LNCAP (cell line): Measurements from ENCODE around the gene UHRF2.

Experiments used
- CTCF ChIP-seq: fragments of 450-650 bp; IDR thresholded peaks from 2 replicates; pipeline ENCODE4 v1.5.1; 2017; ENCODE audit warnings: mild to moderate bottlenecking

UHRF2 gene

DNA sequence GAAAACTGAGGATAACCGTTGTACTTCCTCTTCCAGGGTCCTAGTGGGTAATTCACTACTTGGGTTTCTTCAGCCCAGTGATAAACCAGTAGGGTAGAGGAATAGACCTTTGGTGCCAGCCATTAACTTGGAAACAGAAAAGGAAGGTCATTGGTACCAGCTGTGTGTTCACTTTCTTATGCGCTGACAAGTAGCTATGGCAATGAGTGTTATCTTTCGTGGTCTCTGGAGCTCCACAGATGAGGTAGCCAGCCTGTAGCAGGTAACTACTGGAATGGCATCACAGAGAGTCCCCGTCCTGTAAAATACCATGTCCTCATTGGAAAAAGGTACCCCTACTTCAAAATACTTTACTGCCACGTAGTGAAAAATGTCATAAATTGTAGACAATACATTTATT, 2.3 kb downstream of the UHRF2 start:
- TF ChIP-seq CTCF, result no peak

DNA sequence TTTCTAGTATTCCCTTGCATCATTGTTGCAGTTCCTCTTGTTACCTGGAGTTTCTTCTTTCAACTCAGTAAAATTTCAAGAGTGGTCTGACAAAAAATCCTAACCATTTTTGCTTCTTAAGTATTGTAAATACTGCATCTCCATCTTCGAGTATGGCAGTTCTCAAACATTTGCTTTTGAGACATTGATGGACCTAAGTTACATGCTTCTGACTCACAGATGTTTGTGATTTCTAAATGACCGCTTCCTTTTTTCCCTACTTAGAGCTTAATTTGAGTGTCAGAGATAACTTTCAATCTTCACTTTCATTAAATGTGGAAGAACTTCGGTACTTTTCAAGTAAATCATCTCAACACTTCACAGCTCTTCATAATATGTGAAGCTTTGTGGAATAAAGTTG, 4.2 kb downstream of the UHRF2 start:
- TF ChIP-seq CTCF, result no peak

- no peak for TF ChIP-seq CTCF
Observed at GRCh38 chr9:6418764-6419163, 5.8 kb downstream of the UHRF2 start.

DNA sequence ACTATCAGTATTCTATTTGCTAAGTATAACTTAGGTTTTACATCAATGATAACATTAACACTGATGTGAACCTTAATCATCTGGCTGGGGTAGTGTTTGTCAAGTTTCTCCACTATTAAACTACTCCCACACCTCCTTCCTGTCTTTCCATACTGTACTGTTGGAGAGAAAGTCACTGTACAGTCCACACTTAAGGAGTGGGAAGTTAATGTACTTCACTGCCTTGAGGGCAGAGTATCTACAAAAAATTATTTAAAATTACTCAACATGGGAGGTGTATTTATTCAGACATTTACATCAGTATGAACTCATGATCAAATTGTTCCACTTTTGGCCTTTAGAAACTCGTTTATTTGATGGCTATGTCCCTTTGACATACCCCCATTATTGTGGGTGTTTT, 11.9 kb downstream of the UHRF2 start:
- no peak for TF ChIP-seq CTCF

DNA sequence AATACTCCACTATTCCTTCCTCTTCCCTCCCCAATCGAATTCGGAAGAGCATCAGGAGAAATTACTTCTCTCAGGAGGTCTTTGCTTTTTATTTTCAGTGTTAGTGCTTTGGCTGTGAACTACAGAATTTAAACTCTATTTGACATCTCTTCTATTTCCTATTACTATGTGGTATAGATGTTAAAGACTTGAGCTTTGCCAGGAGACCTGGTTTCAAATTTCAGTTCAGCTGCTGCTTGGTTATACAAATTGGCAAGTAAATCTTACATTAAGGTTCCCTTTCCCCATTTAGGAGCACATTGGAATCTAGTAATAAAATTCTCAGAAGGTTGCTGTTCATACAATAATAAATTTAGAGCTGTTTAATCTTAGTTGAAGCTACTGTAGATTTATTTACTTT, 13.1 kb downstream of the UHRF2 start:
- no peak for TF ChIP-seq CTCF

- TF ChIP-seq CTCF, result no peak
Observed at GRCh38 chr9:6428940-6429889, 16.2 kb downstream of the UHRF2 start.

DNA sequence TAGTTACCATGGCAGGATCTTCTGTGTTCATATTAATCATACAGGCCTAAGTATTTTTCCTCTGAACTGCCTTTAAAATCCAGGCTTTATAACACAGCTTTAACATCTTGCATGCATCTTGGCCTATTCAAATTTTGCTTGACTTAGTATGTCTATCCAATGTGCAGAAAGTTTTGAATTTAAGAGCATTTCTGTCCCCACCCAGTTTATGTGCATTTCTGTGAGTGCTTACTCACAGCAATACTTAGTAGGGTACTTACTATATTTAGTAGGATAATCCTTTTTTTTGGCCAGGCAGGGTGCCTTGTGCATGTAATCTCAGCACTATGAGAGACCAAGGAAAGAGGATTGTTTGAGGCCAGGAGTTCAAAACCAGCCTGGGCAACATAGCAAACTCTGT, 18.0 kb downstream of the UHRF2 start:
- TF ChIP-seq CTCF, result no peak

DNA sequence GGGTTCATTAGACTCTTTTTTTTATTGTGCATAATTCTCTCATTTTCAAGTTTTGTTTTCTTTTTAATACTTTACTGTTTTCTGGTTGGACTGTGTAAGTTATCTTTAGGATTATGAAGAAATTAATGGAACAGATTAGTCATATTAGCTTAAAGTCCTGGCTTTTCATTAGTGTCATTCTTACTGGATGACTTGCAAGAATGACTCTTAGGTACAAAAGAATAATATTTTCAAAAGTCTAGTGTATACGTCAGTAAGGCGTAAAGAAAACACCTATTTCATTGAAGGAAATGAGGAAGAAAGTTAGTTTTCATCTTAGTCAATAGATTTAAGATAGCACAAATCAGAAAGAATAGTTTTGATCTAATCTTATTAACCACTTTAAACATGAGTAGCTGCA, 20.4 kb downstream of the UHRF2 start:
- no peak for TF ChIP-seq CTCF
